K562 (cell line): ENCODE results near the gene ITPR3. TPM values are rescaled to one million over a fixed set of nuclear protein-coding genes. Genes with fewer than 3 reads are reported as not detected.
A peak's percentile ranks its signal among the peaks of the same experiment; 100 is the strongest.

Source experiments
- ATF6 ChIP-seq: sonication (generic); formaldehyde crosslinking; IDR thresholded peaks from 2 replicates; pipeline ENCODE4 v1.4.0; 2020; ENCODE audit warnings: mild to moderate bottlenecking, missing genetic modification reagents
- FIP1L1 ChIP-seq: fragments of 200-400 bp; formaldehyde crosslinking; IDR thresholded peaks from 2 replicates; pipeline ENCODE4 v1.6.1; 2018; ENCODE audit warnings: mild to moderate bottlenecking, low read depth, low read length; ENCODE audit not compliant: poor library complexity, severe bottlenecking
- HMGXB4 ChIP-seq: sonication (generic); formaldehyde crosslinking; IDR thresholded peaks from 2 replicates; pipeline ENCODE4 v1.8.1; 2023; ENCODE audit warnings: mild to moderate bottlenecking, missing genetic modification reagents
- MITF ChIP-seq: IDR thresholded peaks from 2 replicates; pipeline ENCODE4 v1.6.1; 2014; ENCODE audit warnings: antibody characterized with exemption
- NFIX ChIP-seq: fragments of 250-450 bp; sonication (Bioruptor Pico); IDR thresholded peaks from 2 replicates; pipeline ENCODE4 v1.4.0; 2020; ENCODE audit warnings: low read depth, mild to moderate bottlenecking, moderate library complexity
- POLR3A ChIP-seq: IDR thresholded peaks from 2 replicates; pipeline ENCODE4 v1.6.1; 2011; ENCODE audit warnings: borderline replicate concordance, mild to moderate bottlenecking, moderate library complexity; ENCODE audit not compliant: insufficient read length, insufficient read depth; ENCODE audit errors: extremely low read depth
- REST ChIP-seq, 2 experiments: fragments of 450-650 bp; formaldehyde crosslinking in 1 of 2; IDR thresholded peaks; 2 replicates each; pipeline versions ENCODE4 v1.4.0 to v1.6.1; 2014 to 2020; ENCODE audit warnings: mild to moderate bottlenecking in 2 of 2, borderline replicate concordance in 1 of 2, low read depth in 1 of 2
- SMC3 ChIP-seq: conservative IDR thresholded peaks from 2 replicates; pipeline ENCODE4 v1.6.1; 2011; ENCODE audit warnings: low read depth, low read length, improper control_type of control experiment; ENCODE audit not compliant: insufficient read depth
- TSC22D4 ChIP-seq: fragments of 450-650 bp; IDR thresholded peaks from 2 replicates; pipeline ENCODE4 v1.6.1; 2016; ENCODE audit warnings: missing genetic modification characterization, missing biosample characterization, control low read depth
- ZNF511 ChIP-seq: sonication (generic); formaldehyde crosslinking; IDR thresholded peaks from 2 replicates; pipeline ENCODE4 v1.8.0; 2022; ENCODE audit warnings: mild to moderate bottlenecking, missing genetic modification reagents
- ZNF780A ChIP-seq: fragments of 250-450 bp; sonication (Bioruptor Pico); IDR thresholded peaks from 2 replicates; pipeline ENCODE4 v1.5.0; 2021; ENCODE audit warnings: mild to moderate bottlenecking
- polyA plus RNA-seq, 8 experiments: library from polyadenylated mRNA; depleted of rRNA in 4 of 8; stranded (reverse) in 5 of 8; unstranded in 3 of 8; fragments of >200 nt; fragmentation: Nextera tagmentation in 2 of 8; fragmentation: Illumina TruSeq in 1 of 8; extraction: Ambion mirVana in 2 of 8; extraction: Trizol in 1 of 8; gene quantifications; 2 replicates each; pipeline versions ENCODE4 v1.2.1 to v1.2.3, GENCODE V29; 2011 to 2014; ENCODE audit warnings: inconsistent platforms in 1 of 8, missing spikeins in 1 of 8
- total RNA-seq, 7 experiments: library from RNA; depleted of rRNA in 6 of 7; stranded (reverse); fragments of >200 nt in 6 of 7; fragmentation: Illumina TruSeq in 2 of 7; extraction: Trizol in 2 of 7; gene quantifications; 2 replicates each; pipeline versions ENCODE4 v1.2.1 to v1.2.3, GENCODE V29; 2011 to 2021; ENCODE audit warnings: low replicate concordance in 1 of 7

Gene ITPR3
- total and polyA plus RNA-seq, 9 of the 15 experiments (the other 6 are each of a cell fraction or from before 2014, with no cell fraction given): 0.39 to 35.7 (median 13.2) TPM

- no peak for TF ChIP-seq ATF6 (CRISPR knock-in tag)
- no peak for TF ChIP-seq ZNF780A
- peak; percentile 76 for TF ChIP-seq SMC3
- 0 out of 2 replicates have a peak, but pooled peaks have one; percentile 53 for TF ChIP-seq ZNF511 (CRISPR knock-in tag)
- peak; percentile 78 for TF ChIP-seq REST (IDR thresholded peaks at IDR 0.05; ENCODE audit: borderline replicate concordance)
- TF ChIP-seq REST (CRISPR knock-in tag; IDR thresholded peaks at IDR 0.05; ENCODE audit: low read depth): no peak
- no peak for TF ChIP-seq HMGXB4 (CRISPR knock-in tag)
- TF ChIP-seq POLR3A: no peak
- TF ChIP-seq FIP1L1: no peak
- TF ChIP-seq NFIX: no peak
- TF ChIP-seq TSC22D4 (tag): no peak
- no peak for TF ChIP-seq MITF
Measured at GRCh38 chr6:33700391-33701050, 79.4 kb downstream of the ITPR3 start (continued).
